Measurements from ENCODE around the gene AGTR1. TPM values are rescaled to one million over a fixed set of nuclear protein-coding genes. Genes with fewer than 3 reads are reported as not detected.
A peak's percentile ranks its signal among the peaks of the same experiment; 100 is the strongest.

Gene AGTR1
- total RNA-seq, 2 donors from 2014 or later = 5.3 to 16.5 TPM

GRCh38 chr3:148716657-148717056 is 19.0 kb downstream of the AGTR1 start:
- DNase-seq (no peak), ATAC-seq (no peak)
- intact Hi-C loops (cut with DNase I) = loop anchor here in 1 of 2 donors (5.0 kb wide), 1 partner anchor 339 kb away; no protein-coding TSS in a partner anchor

- no peak for DNase-seq
- intact Hi-C loops (cut with DNase I) = loop anchor here in 1 of 2 donors (5.0 kb wide), 1 partner anchor 341 kb away; no protein-coding TSS in a partner anchor
- ATAC-seq = no peak
Observed at GRCh38 chr3:148717885-148718561, 20.3 kb downstream of the AGTR1 start.

- no peak for DNase-seq
- intact Hi-C loops (cut with DNase I) = loop anchor here in 1 of 2 donors (5.0 kb wide), 1 partner anchor 342 kb away; no protein-coding TSS in a partner anchor
- ATAC-seq = peak in 1 of 2 donors; percentile 38
Observed at GRCh38 chr3:148718982-148719862, 21.5 kb downstream of the AGTR1 start.

- ATAC-seq = no peak
- intact Hi-C loops (cut with DNase I) = no loop called here
- no peak for DNase-seq
Observed at GRCh38 chr3:148720873-148721272, 23.2 kb downstream of the AGTR1 start.

- intact Hi-C loops (cut with DNase I) = no loop called here
- DNase-seq (no peak), ATAC-seq (peak in 1 of 2 donors; percentile 65)
Observed at GRCh38 chr3:148723631-148724030, 25.9 kb downstream of the AGTR1 start.

GRCh38 chr3:148727231-148727630 is 29.5 kb downstream of the AGTR1 start:
- DNase-seq = no peak
- peak in 1 of 2 donors; percentile 63 for ATAC-seq
- intact Hi-C loops (cut with DNase I) = no loop called here

GRCh38 chr3:148728753-148729152 is 31.1 kb downstream of the AGTR1 start:
- DNase-seq = no peak
- intact Hi-C loops (cut with DNase I) = no loop called here
- no peak for ATAC-seq

GRCh38 chr3:148729476-148730055 is 31.9 kb downstream of the AGTR1 start:
- ATAC-seq = peak; percentile 16 to 41
- intact Hi-C loops (cut with DNase I) = no loop called here
- no peak for DNase-seq

GRCh38 chr3:148730676-148731075 is 33.0 kb downstream of the AGTR1 start:
- intact Hi-C loops (cut with DNase I) = no loop called here
- no peak for ATAC-seq

GRCh38 chr3:148735597-148735996 is 37.9 kb downstream of the AGTR1 start:
- no peak for DNase-seq
- intact Hi-C loops (cut with DNase I) = no loop called here
- no peak for ATAC-seq

More at GRCh38 chr3:148730676-148731075, 33.0 kb downstream of the AGTR1 start:
- DNase-seq = no peak

GRCh38 chr3:148736086-148736485 is 38.4 kb downstream of the AGTR1 start:
- DNase-seq (no peak), ATAC-seq (no peak)
- intact Hi-C loops (cut with DNase I) = no loop called here

GRCh38 chr3:148737104-148737530 is 39.4 kb downstream of the AGTR1 start:
- no peak for DNase-seq
- peak in 1 of 2 donors; percentile 61 for ATAC-seq
- intact Hi-C loops (cut with DNase I) = no loop called here

- intact Hi-C loops (cut with DNase I) = no loop called here
- no peak for ATAC-seq
Observed at GRCh38 chr3:148739720-148740119, 42.0 kb downstream of the AGTR1 start.

GRCh38 chr3:148740291-148740690 is 42.6 kb downstream of the AGTR1 start:
- no peak for ATAC-seq
- intact Hi-C loops (cut with DNase I) = no loop called here
- no peak for DNase-seq

More at GRCh38 chr3:148739720-148740119, 42.0 kb downstream of the AGTR1 start:
- DNase-seq = no peak

GRCh38 chr3:148741219-148741618 is 43.5 kb downstream of the AGTR1 start:
- ATAC-seq (no peak), DNase-seq (no peak)
- intact Hi-C loops (cut with DNase I) = no loop called here

- no peak for ATAC-seq
- intact Hi-C loops (cut with DNase I) = no loop called here
- DNase-seq = no peak
Observed at GRCh38 chr3:148742118-148742517, 44.4 kb downstream of the AGTR1 start.

- ATAC-seq = no peak
- intact Hi-C loops (cut with DNase I) = no loop called here
- DNase-seq = no peak
Observed at GRCh38 chr3:148746053-148746452, 48.4 kb downstream of the AGTR1 start.

GRCh38 chr3:148748283-148748682 is 50.6 kb downstream of the AGTR1 start:
- no peak for ATAC-seq

GRCh38 chr3:148750296-148750695 is 52.6 kb downstream of the AGTR1 start:
- DNase-seq = no peak
- no peak for ATAC-seq
- intact Hi-C loops (cut with DNase I) = no loop called here

More at GRCh38 chr3:148748283-148748682, 50.6 kb downstream of the AGTR1 start:
- DNase-seq = no peak
- intact Hi-C loops (cut with DNase I) = no loop called here

GRCh38 chr3:148751461-148751860 is 53.8 kb downstream of the AGTR1 start:
- DNase-seq = no peak
- intact Hi-C loops (cut with DNase I) = no loop called here
- no peak for ATAC-seq

All from left cardiac atrium (tissue), 4 donors.